Smooth muscle cell (in vitro differentiated cells): ENCODE measurements around the gene EEF1A2. TPM values are rescaled to one million over a fixed set of nuclear protein-coding genes. Genes with fewer than 3 reads are reported as not detected.

ENCODE experiments used
- DNase-seq: peaks from one replicate; lab custom pipeline; 2025; ENCODE audit not compliant: unreplicated experiment; lab: John Stamatoyannopoulos, UW
- H2AFZ ChIP-seq: fragments of 200-600 bp; sonication (generic); 2 replicates; pipeline ENCODE4 v1.6.0; 2016; ENCODE audit warnings: antibody characterized with exemption, low read depth, mild to moderate bottlenecking
- H3F3A ChIP-seq: fragments of 200-600 bp; sonication (generic); 2 replicates; pipeline ENCODE4 v1.6.0; 2017; ENCODE audit warnings: antibody characterized with exemption, low read depth
- H3K27ac ChIP-seq: fragments of 200-600 bp; sonication (generic); 2 replicates; pipeline ENCODE4 v1.5.1; 2016; ENCODE audit warnings: low read depth, mild to moderate bottlenecking
- H3K27me3 ChIP-seq: fragments of 200-600 bp; sonication (generic); 2 replicates; pipeline ENCODE4 v1.6.1; 2016; ENCODE audit warnings: low read depth, mild to moderate bottlenecking
- H3K36me3 ChIP-seq: fragments of 200-600 bp; sonication (generic); 2 replicates; pipeline ENCODE4 v1.5.1; 2016; ENCODE audit warnings: low read depth
- H3K4me1 ChIP-seq: fragments of 200-600 bp; sonication (generic); 2 replicates; pipeline ENCODE4 v1.5.1; 2016; ENCODE audit warnings: low read depth
- H3K4me2 ChIP-seq: fragments of 200-600 bp; sonication (generic); 2 replicates; pipeline ENCODE4 v1.6.0; 2016; ENCODE audit warnings: mild to moderate bottlenecking
- H3K4me3 ChIP-seq: fragments of 200-600 bp; sonication (generic); 2 replicates; pipeline ENCODE4 v1.5.1; 2016; ENCODE audit warnings: mild to moderate bottlenecking
- H3K79me2 ChIP-seq: fragments of 200-600 bp; sonication (generic); 2 replicates; pipeline ENCODE4 v1.6.0; 2016; ENCODE audit warnings: low read depth, mild to moderate bottlenecking
- H3K9ac ChIP-seq: fragments of 200-600 bp; sonication (generic); 2 replicates; pipeline ENCODE4 v1.6.0; 2016; ENCODE audit warnings: low read depth
- H3K9me3 ChIP-seq: fragments of 200-600 bp; sonication (generic); replicated peaks from 2 replicates; pipeline ENCODE4 v1.5.1; 2016; ENCODE audit warnings: low read depth
- H4K20me1 ChIP-seq: fragments of 200-600 bp; sonication (generic); 2 replicates; pipeline ENCODE4 v1.6.0; 2016; ENCODE audit warnings: low read depth
- CTCF ChIP-seq: fragments of 200-600 bp; sonication (generic); IDR thresholded peaks from 2 replicates; pipeline ENCODE4 v1.5.1; 2017; ENCODE audit warnings: borderline replicate concordance, mild to moderate bottlenecking, antibody characterized with exemption; ENCODE audit not compliant: insufficient read depth, poor library complexity, severe bottlenecking
- WGBS: methylation state at CpG from one replicate; pipeline ENCODE4 v1.1.7; 2016; ENCODE audit warnings: low lambda C conversion rate; 5-methylcytosine and 5-hydroxymethylcytosine counted together
- polyA plus RNA-seq: library from polyadenylated mRNA; unstranded; fragments of >200 nt; fragmentation: Nextera tagmentation; extraction: Ambion mirVana; gene quantifications from 2 replicates; pipeline ENCODE4 v1.2.1, GENCODE V29; 2016
- total RNA-seq: library from RNA; depleted of rRNA; stranded (reverse); fragments of >200 nt; gene quantifications from 2 replicates; pipeline ENCODE4 v1.2.3, GENCODE V29; 2014

EEF1A2 gene
- total and polyA plus RNA-seq, 2 experiments from 2014 or later = 2.1 to 5.1 TPM

GRCh38 chr20:63499338-63499969 lies 571 bp upstream of the EEF1A2 start:
- Histone ChIP-seq H3K4me3 (peak overlapping the region; percentile 42), H3K9me3 (no peaks in the 10 kb centered on the region), H3F3A (no peaks in the 10 kb centered on the region), H2AFZ (no peak overlapping the region), H3K9ac (no peak overlapping the region), H3K27me3 (peaks cover 25% of the 10 kb centered on the region), H3K27ac (no peak overlapping the region), H3K36me3 (no peaks in the 10 kb centered on the region), H3K79me2 (no peaks in the 10 kb centered on the region), H3K4me1 (peaks cover 3% of the 10 kb centered on the region), H4K20me1 (no peaks in the 10 kb centered on the region), H3K4me2 (peak overlapping the region; percentile 85)
- no peak for TF ChIP-seq CTCF
- 39% methylated on average over 17 of the region's 48 CpGs for WGBS
- DNase-seq = no peak

GRCh38 chr20:63497946-63498935 lies 642 bp downstream of the EEF1A2 start:
- no peaks in the 10 kb centered on the region for H3K9me3 ChIP-seq
- no peak overlapping the region for H3K27ac ChIP-seq
- no peak overlapping the region for H3K9ac ChIP-seq
- H3K36me3 ChIP-seq = no peaks in the 10 kb centered on the region
- no peak for TF ChIP-seq CTCF
- H3K27me3 ChIP-seq = peaks cover 25% of the 10 kb centered on the region
- H3K79me2 ChIP-seq = no peaks in the 10 kb centered on the region
- WGBS = 8% methylated on average over 15 of the region's 60 CpGs
- H3K4me3 ChIP-seq = peak overlapping the region; percentile 42
- H3K4me1 ChIP-seq = peaks cover 3% of the 10 kb centered on the region
- no peaks in the 10 kb centered on the region for H4K20me1 ChIP-seq
- H2AFZ ChIP-seq = no peak overlapping the region
- H3F3A ChIP-seq = no peaks in the 10 kb centered on the region
- H3K4me2 ChIP-seq = peak overlapping the region; percentile 85
- DNase-seq = peak; percentile 37

GRCh38 chr20:63497138-63497945 lies 1.5 kb downstream of the EEF1A2 start:
- H3K9me3 ChIP-seq = no peaks in the 10 kb centered on the region
- H3F3A ChIP-seq = no peaks in the 10 kb centered on the region
- H3K4me2 ChIP-seq = peak overlapping the region; percentile 85
- no peak overlapping the region for H3K27ac ChIP-seq
- WGBS = 82% methylated on average over 18 of the region's 20 CpGs
- peaks cover 25% of the 10 kb centered on the region for H3K27me3 ChIP-seq
- H3K79me2 ChIP-seq = no peaks in the 10 kb centered on the region
- no peaks in the 10 kb centered on the region for H4K20me1 ChIP-seq
- no peaks in the 10 kb centered on the region for H3K36me3 ChIP-seq
- peaks cover 3% of the 10 kb centered on the region for H3K4me1 ChIP-seq
- DNase-seq = no peak
- no peak for TF ChIP-seq CTCF
- no peak overlapping the region for H3K4me3 ChIP-seq
- no peak overlapping the region for H3K9ac ChIP-seq
- H2AFZ ChIP-seq = no peak overlapping the region
